H1 (cell line): Measurements from ENCODE around the gene FAM241A. TPM values are rescaled to one million over a fixed set of nuclear protein-coding genes. Genes with fewer than 3 reads are reported as not detected.

Source experiments
- HDAC2 ChIP-seq, 2 experiments: fragments of 300-600 bp in 1 of 2; sonication (generic) in 1 of 2; IDR thresholded peaks; 2 replicates each; pipeline ENCODE4 v1.6.1; 2011 to 2012; ENCODE audit warnings: low read depth in 2 of 2, low read length in 2 of 2, mild to moderate bottlenecking in 2 of 2, moderate library complexity in 2 of 2, borderline replicate concordance in 1 of 2, inconsistent platforms in 1 of 2
- JUND ChIP-seq: IDR thresholded peaks from 2 replicates; pipeline ENCODE4 v1.6.1; 2011; ENCODE audit warnings: mild to moderate bottlenecking, improper control_type of control experiment, low read length
- polyA plus RNA-seq, 7 experiments: library from polyadenylated mRNA; depleted of rRNA in 3 of 7; stranded (reverse) in 5 of 7; unstranded in 2 of 7; fragments of >200 nt in 5 of 7; fragments of 200-250 nt in 2 of 7; gene quantifications; 1 replicate in 5 of 7; 2 replicates in 1 of 7; 4 replicates in 1 of 7; pipeline versions ENCODE4 v1.2.1 to v1.2.3, GENCODE V29; 2011 to 2013; ENCODE audit warnings: missing spikeins in 2 of 7, mixed read lengths in 2 of 7
- total RNA-seq: library from RNA; stranded (reverse); fragmentation: NEBNext Ultra II Directional; extraction: Animal tissue kit (Norgen Biotek cat#: 25700); gene quantifications from 2 replicates; pipeline ENCODE4 v1.2.1, GENCODE V29; 2021

The FAM241A gene
- total and polyA plus RNA-seq, 2 of the 8 experiments (the other 6 are each of a cell fraction or from before 2014, with no cell fraction given) = 0.20 to 0.73 TPM

DNA sequence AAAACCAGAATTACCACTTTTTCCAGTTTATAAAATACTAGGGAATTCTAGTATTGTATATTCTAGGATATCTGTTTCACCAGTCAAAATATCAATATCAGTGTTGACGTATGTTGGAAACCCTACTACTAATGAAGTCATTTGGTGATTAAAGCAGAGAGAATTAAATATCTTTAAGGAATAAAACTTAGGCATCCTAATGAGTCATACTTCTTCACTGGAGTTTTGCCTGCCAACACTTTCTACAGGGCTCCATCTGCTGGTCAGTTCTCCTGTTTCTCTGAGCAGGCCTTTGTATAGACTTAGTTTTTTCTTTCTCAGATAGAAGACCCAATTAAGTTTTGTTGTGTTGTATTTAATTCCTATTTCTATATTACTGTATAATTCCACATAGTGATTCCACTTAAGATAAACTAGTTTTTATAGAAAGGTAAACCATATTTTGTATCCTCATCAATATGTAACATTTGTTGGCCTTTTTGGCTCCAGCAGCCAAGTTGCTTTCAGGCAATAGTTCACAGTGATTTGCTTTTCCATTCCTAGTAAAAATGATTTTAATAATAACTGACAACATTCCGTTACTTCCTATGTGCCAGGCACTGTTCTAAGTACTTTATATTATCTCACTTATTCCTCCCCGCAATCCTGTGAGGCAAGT, 89.8 kb downstream of the FAM241A start (continued):
- TF ChIP-seq HDAC2 (IDR thresholded peaks at IDR 0.05; ENCODE audit: borderline replicate concordance in 1 of 2, low read depth in 2 of 2, low read length in 2 of 2) (no peak), JUND (peak; percentile 85)
- TF ChIP-seq, all 59 proteins: peak for 3
